GM12801 (cell line): ENCODE measurements around the gene MT2A.

ENCODE experiments used
- TF ChIP-seq, protein P1 (sequence below): IDR thresholded peaks from one replicate; pipeline ENCODE4 v1.5.1; 2011; ENCODE audit warnings: control low read depth; ENCODE audit not compliant: insufficient read length; ENCODE audit errors: extremely low read depth

MT2A gene

GRCh38 chr16:56658327-56658875 lies 50.0 kb downstream of the MT2A start:
- TF ChIP-seq, protein P1, sequence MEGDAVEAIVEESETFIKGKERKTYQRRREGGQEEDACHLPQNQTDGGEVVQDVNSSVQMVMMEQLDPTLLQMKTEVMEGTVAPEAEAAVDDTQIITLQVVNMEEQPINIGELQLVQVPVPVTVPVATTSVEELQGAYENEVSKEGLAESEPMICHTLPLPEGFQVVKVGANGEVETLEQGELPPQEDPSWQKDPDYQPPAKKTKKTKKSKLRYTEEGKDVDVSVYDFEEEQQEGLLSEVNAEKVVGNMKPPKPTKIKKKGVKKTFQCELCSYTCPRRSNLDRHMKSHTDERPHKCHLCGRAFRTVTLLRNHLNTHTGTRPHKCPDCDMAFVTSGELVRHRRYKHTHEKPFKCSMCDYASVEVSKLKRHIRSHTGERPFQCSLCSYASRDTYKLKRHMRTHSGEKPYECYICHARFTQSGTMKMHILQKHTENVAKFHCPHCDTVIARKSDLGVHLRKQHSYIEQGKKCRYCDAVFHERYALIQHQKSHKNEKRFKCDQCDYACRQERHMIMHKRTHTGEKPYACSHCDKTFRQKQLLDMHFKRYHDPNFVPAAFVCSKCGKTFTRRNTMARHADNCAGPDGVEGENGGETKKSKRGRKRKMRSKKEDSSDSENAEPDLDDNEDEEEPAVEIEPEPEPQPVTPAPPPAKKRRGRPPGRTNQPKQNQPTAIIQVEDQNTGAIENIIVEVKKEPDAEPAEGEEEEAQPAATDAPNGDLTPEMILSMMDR = no peak
